IMR-90 (cell line): ENCODE data around the gene ERC2.

ENCODE experiments used
- BHLHE40 ChIP-seq: fragments of 150-350 bp; IDR thresholded peaks from 2 replicates; pipeline ENCODE4 v1.6.1; 2016; ENCODE audit warnings: mild to moderate bottlenecking, low read depth, low read length
- CEBPB ChIP-seq: IDR thresholded peaks from 2 replicates; pipeline ENCODE4 v1.6.1; 2012; ENCODE audit warnings: low read depth, low read length, improper control_type of control experiment
- FOS ChIP-seq: fragments of 150-350 bp; IDR thresholded peaks from 2 replicates; pipeline ENCODE4 v1.6.1; 2016; ENCODE audit warnings: low read depth, low read length
- MXI1 ChIP-seq: IDR thresholded peaks from 2 replicates; pipeline ENCODE4 v1.6.1; 2012; ENCODE audit warnings: low read depth, mild to moderate bottlenecking, low read length, moderate library complexity, borderline replicate concordance
- POLR2A ChIP-seq: IDR thresholded peaks from 2 replicates; pipeline ENCODE4 v1.6.1; 2012; ENCODE audit warnings: mild to moderate bottlenecking, low read depth, low read length
- RAD21 ChIP-seq: IDR thresholded peaks from 2 replicates; pipeline ENCODE4 v1.6.1; 2012; ENCODE audit warnings: low read length, improper control_type of control experiment
- RCOR1 ChIP-seq: IDR thresholded peaks from 2 replicates; pipeline ENCODE4 v1.6.1; 2012; ENCODE audit warnings: mild to moderate bottlenecking, low read length, improper control_type of control experiment; ENCODE audit not compliant: insufficient replicate concordance
- RFX5 ChIP-seq: IDR thresholded peaks from 2 replicates; pipeline ENCODE4 v1.8.0; 2012; ENCODE audit warnings: low read depth, mild to moderate bottlenecking, low read length, moderate library complexity
- SMC3 ChIP-seq: fragments of 150-350 bp; IDR thresholded peaks from 2 replicates; pipeline ENCODE4 v1.6.1; 2016; ENCODE audit warnings: low read depth, mild to moderate bottlenecking, antibody characterized with exemption, low read length, moderate library complexity
- TF ChIP-seq, protein P1 (sequence below): fragments of 150-350 bp; IDR thresholded peaks from 2 replicates; pipeline ENCODE4 v1.6.1; 2017; ENCODE audit warnings: mild to moderate bottlenecking, antibody characterized with exemption, low read length, low read depth
- TF ChIP-seq, protein P2 (sequence below): conservative IDR thresholded peaks from 2 replicates; pipeline ENCODE4 v1.5.1; 2012; ENCODE audit warnings: mild to moderate bottlenecking, low read depth, low read length, improper control_type of control experiment
- TF ChIP-seq, protein P3 (sequence below): fragments of 150-350 bp; IDR thresholded peaks from 2 replicates; pipeline ENCODE4 v1.6.1; 2016; ENCODE audit warnings: low read depth, mild to moderate bottlenecking, low read length, moderate library complexity, borderline replicate concordance

DNA sequence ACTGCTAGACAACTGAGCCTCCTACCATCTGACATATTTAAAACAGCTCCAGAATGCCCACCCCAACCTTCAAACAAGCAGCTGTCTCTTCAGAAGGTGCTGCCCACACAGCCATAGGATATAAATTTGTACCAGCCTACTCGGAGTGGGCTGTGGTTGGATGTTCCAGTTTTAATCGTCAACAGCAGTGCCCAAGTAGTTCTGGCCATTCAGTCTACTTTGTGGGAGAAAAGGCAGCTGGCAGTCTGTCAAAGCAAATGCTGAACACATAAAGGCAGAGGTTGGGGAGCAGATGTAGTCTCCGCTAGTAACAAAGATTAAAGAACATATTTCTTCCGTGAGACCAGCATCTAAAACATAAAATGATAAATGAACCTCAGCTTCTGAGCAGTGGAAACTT, 15.9 kb upstream of the ERC2 start:
- TF ChIP-seq, protein P1, sequence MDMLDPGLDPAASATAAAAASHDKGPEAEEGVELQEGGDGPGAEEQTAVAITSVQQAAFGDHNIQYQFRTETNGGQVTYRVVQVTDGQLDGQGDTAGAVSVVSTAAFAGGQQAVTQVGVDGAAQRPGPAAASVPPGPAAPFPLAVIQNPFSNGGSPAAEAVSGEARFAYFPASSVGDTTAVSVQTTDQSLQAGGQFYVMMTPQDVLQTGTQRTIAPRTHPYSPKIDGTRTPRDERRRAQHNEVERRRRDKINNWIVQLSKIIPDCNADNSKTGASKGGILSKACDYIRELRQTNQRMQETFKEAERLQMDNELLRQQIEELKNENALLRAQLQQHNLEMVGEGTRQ, result no peak
- TF ChIP-seq, protein P2, sequence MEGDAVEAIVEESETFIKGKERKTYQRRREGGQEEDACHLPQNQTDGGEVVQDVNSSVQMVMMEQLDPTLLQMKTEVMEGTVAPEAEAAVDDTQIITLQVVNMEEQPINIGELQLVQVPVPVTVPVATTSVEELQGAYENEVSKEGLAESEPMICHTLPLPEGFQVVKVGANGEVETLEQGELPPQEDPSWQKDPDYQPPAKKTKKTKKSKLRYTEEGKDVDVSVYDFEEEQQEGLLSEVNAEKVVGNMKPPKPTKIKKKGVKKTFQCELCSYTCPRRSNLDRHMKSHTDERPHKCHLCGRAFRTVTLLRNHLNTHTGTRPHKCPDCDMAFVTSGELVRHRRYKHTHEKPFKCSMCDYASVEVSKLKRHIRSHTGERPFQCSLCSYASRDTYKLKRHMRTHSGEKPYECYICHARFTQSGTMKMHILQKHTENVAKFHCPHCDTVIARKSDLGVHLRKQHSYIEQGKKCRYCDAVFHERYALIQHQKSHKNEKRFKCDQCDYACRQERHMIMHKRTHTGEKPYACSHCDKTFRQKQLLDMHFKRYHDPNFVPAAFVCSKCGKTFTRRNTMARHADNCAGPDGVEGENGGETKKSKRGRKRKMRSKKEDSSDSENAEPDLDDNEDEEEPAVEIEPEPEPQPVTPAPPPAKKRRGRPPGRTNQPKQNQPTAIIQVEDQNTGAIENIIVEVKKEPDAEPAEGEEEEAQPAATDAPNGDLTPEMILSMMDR, result no peak
- no peak for TF ChIP-seq MXI1
- no peak for TF ChIP-seq POLR2A
- no peak for TF ChIP-seq SMC3
- no peak for TF ChIP-seq CEBPB
- TF ChIP-seq RFX5, result no peak
- TF ChIP-seq RCOR1, result no peak
- no peak for TF ChIP-seq BHLHE40
- no peak for TF ChIP-seq RAD21
- TF ChIP-seq, protein P3, sequence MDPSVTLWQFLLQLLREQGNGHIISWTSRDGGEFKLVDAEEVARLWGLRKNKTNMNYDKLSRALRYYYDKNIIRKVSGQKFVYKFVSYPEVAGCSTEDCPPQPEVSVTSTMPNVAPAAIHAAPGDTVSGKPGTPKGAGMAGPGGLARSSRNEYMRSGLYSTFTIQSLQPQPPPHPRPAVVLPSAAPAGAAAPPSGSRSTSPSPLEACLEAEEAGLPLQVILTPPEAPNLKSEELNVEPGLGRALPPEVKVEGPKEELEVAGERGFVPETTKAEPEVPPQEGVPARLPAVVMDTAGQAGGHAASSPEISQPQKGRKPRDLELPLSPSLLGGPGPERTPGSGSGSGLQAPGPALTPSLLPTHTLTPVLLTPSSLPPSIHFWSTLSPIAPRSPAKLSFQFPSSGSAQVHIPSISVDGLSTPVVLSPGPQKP, result no peak
- no peak for TF ChIP-seq FOS
